Measurements from ENCODE around the gene MCTP1. TPM values are rescaled to one million over a fixed set of nuclear protein-coding genes. Genes with fewer than 3 reads are reported as not detected.

The MCTP1 gene
- total and polyA plus RNA-seq, 2 of the 8 experiments (the other 6 are each of a cell fraction or from before 2014, with no cell fraction given) = 0.56 to 3.4 TPM

- TF ChIP-seq RFX5 (IDR thresholded peaks at IDR 0.05; ENCODE audit: borderline replicate concordance, low read depth, low read length) (no peak), SP4 (IDR thresholded peaks at IDR 0.05; ENCODE audit: low read length) (no peak), CBX8 (IDR thresholded peaks at IDR 0.05; ENCODE audit: borderline replicate concordance, low read depth, low read length) (no peak), GABPA (IDR thresholded peaks at IDR 0.05; ENCODE audit: borderline replicate concordance, insufficient read depth, low read length) (no peak), EP300 (IDR thresholded peaks at IDR 0.05; ENCODE audit: borderline replicate concordance in 1 of 2, low read depth in 2 of 2, low read length in 2 of 2) (no peak)
Observed at GRCh38 chr5:95070866-95071265, 214.0 kb downstream of the MCTP1 start (continued).

Measured in H1 (cell line).